Right lobe of liver (tissue), 6 donors: Measurements from ENCODE around the gene A2M. TPM values are rescaled to one million over a fixed set of nuclear protein-coding genes. Genes with fewer than 3 reads are reported as not detected.
A peak's percentile ranks its signal among the peaks of the same experiment; 100 is the strongest.

Experiments used
- ATAC-seq, 4 donors: fragments of 200-7000 bp; cut with Tn5 transposase; one replicate each; pipeline ENCODE4 v1.9.1; 2020; ENCODE audit warnings: mild to moderate bottlenecking in 4 of 4, moderate library complexity in 4 of 4
- DNase-seq, 3 donors: peaks; one replicate each; pipeline ENCODE4 v3.0.0-alpha.2; 2020
- H3K27ac ChIP-seq, 3 donors: fragments of 200-600 bp; one replicate each; pipeline ENCODE4 v1.8.0; 2022
- H3K27me3 ChIP-seq, 2 donors: fragments of 200-600 bp; one replicate each; pipeline ENCODE4 v1.8.0; 2022
- H3K36me3 ChIP-seq, 4 donors: fragments of 200-600 bp; sonication (generic) in 1 of 4; one replicate each; pipeline versions ENCODE4 v1.5.1 to v1.8.0; 2017 to 2022; ENCODE audit warnings: control low read depth in 1 of 4
- H3K4me1 ChIP-seq, 4 donors: fragments of 200-600 bp; sonication (generic) in 1 of 4; one replicate each; pipeline versions ENCODE4 v1.5.1 to v1.8.0; 2017 to 2022; ENCODE audit warnings: control low read depth in 1 of 4
- H3K4me3 ChIP-seq, 3 donors: fragments of 200-600 bp; one replicate each; pipeline ENCODE4 v1.8.0; 2022
- H3K9me3 ChIP-seq, 4 donors: fragments of 200-600 bp; sonication (generic) in 1 of 4; one replicate each; pipeline versions ENCODE4 v1.5.1 to v1.8.0; 2017 to 2022; ENCODE audit warnings: control low read depth in 1 of 4
- POLR2A ChIP-seq: fragments of 450-650 bp; IDR thresholded peaks from one replicate; pipeline ENCODE4 v1.6.1; 2017; ENCODE audit warnings: antibody characterized with exemption, mild to moderate bottlenecking
- WGBS: methylation state at CpG from one replicate; pipeline ENCODE4 v1.1.6; 2018; ENCODE audit warnings: low coverage, low lambda C conversion rate; ENCODE audit not compliant: insufficient coverage; ENCODE audit errors: missing lambda C conversion rate; 5-methylcytosine and 5-hydroxymethylcytosine counted together
- intact Hi-C, 2 donors: fragments of 100-400 bp; cut with DNase I; formaldehyde crosslinking; loops; one replicate each; pipeline versions ENCODE4 v1.11.2 to v1.14.1; 2022
- total RNA-seq, 6 experiments: library from RNA; depleted of rRNA in 2 of 6; stranded (reverse); fragments of >200 nt in 2 of 6; fragmentation: NEBNext Ultra II Directional in 3 of 6; extraction: Animal tissue kit (Norgen Biotek cat#: 25700) in 3 of 6; gene quantifications; one replicate each; pipeline versions ENCODE4 v1.1.0 to v1.2.4, GENCODE V29; 2016 to 2023
- TF ChIP-seq, protein P1 (sequence below), 4 donors: fragments of 200-600 bp in 3 of 4; fragments of 450-650 bp in 1 of 4; IDR thresholded peaks; one replicate each; pipeline versions ENCODE4 v1.5.1 to v1.8.0; 2016 to 2022; ENCODE audit warnings: antibody characterized with exemption in 4 of 4, mild to moderate bottlenecking in 2 of 4
- donor health status: DM: no; HTN: yes; CAD: no.
- donor health status: DM: no; HTN: no; CAD: no.
- donor health status: DM: no; HTN: no; CAD: no.
- donor health status: DM: no; HTN: yes; CAD: no.
- donor health status: DM: no; HTN: yes; CAD: no.

A2M gene
- total RNA-seq, 6 experiments from 2014 or later = 978 to 3,352 (median 2,507) TPM

DNA sequence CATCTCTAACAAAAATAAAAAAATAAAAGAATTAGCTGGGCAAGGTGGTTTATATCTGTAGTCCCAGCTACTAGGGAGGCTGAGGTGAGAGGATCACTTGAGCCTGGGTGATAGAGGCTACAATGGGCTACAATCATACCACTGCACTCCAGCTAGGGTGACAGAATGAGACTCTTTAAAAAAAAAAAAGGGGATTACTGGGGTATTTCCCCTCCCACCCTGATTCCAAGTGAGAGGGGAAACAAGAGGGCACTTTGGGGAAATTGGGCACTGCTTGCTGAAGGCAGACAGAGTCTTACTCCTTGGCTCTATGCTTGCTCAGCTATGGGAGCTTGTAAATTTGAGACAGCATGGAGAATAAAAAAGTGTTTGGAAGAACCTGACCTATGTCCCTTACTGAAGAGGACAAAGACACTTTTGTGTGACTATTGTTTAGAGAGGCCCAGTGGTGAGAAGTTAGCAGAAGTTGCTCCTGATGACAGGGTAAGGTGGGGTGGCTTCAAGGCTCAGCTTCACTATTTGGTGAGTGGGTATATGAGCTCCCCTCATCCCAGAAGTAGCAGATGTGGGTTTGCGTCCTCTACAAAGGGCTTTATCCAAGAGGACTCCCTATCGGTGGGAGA is 82.3 kb downstream of the A2M start:
- Histone ChIP-seq H3K27me3 (no peaks in the 10 kb centered on the region), H3K36me3 (no peaks in the 10 kb centered on the region), H3K9me3 (no peaks in the 10 kb centered on the region), H3K4me3 (no peak overlapping the region), H3K27ac (no peak overlapping the region), H3K4me1 (no peaks in the 10 kb centered on the region)
- intact Hi-C loops = no loop called here
- TF ChIP-seq, protein P1, sequence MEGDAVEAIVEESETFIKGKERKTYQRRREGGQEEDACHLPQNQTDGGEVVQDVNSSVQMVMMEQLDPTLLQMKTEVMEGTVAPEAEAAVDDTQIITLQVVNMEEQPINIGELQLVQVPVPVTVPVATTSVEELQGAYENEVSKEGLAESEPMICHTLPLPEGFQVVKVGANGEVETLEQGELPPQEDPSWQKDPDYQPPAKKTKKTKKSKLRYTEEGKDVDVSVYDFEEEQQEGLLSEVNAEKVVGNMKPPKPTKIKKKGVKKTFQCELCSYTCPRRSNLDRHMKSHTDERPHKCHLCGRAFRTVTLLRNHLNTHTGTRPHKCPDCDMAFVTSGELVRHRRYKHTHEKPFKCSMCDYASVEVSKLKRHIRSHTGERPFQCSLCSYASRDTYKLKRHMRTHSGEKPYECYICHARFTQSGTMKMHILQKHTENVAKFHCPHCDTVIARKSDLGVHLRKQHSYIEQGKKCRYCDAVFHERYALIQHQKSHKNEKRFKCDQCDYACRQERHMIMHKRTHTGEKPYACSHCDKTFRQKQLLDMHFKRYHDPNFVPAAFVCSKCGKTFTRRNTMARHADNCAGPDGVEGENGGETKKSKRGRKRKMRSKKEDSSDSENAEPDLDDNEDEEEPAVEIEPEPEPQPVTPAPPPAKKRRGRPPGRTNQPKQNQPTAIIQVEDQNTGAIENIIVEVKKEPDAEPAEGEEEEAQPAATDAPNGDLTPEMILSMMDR (IDR thresholded peaks at IDR 0.05) = no peak
- TF ChIP-seq POLR2A = no peak
- ATAC-seq (no peak), DNase-seq (no peak)
- 95% methylated on average over 2 of the region's 2 CpGs for WGBS

DNA sequence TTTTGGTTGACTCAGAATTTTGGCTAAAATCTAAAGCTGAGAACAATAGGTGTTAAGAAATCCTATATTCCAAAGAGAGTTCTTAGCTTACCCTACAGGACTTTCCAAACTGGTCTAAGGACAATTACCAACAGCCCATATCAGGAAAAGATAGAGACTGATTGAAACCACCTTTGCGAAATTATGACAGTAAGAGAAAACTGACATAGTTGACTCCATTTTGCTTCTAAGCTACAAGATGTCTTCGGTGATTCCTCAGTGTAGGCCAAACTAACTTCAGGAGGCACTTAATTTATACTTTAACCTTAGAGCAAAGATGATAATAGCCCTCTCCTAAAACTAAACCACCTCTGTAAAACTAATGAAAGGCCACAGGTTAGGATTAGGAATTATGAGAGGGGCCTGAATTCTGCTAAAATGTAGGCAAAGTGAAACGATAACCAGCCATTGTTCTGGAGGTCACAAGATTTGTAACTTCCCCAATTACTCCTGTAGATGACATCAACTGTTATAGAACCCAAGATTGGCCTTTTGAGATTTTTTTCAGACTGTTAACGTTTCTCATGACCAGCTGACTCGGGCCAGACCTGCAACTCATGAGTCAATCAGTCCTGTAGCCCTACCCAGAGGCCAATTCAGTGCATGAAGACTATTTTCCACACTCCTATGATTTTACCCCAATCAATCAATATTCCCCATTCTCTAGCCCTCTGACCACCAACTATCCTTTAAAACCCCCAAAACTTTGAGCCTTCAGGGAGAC is 83.3 kb downstream of the A2M start:
- no peaks in the 10 kb centered on the region for H3K9me3 ChIP-seq
- H3K27me3 ChIP-seq = no peaks in the 10 kb centered on the region
- no peaks in the 10 kb centered on the region for H3K36me3 ChIP-seq
- peak in 2 of 4 donors; percentile 39 to 48 for ATAC-seq
- TF ChIP-seq, protein P1 (IDR thresholded peaks at IDR 0.05) = no peak
- no peak for TF ChIP-seq POLR2A
- H3K27ac ChIP-seq = no peak overlapping the region
- H3K4me3 ChIP-seq = no peak overlapping the region
- intact Hi-C loops = no loop called here
- 55% methylated on average over 5 of the region's 5 CpGs for WGBS
- H3K4me1 ChIP-seq = no peaks in the 10 kb centered on the region
- no peak for DNase-seq

DNA sequence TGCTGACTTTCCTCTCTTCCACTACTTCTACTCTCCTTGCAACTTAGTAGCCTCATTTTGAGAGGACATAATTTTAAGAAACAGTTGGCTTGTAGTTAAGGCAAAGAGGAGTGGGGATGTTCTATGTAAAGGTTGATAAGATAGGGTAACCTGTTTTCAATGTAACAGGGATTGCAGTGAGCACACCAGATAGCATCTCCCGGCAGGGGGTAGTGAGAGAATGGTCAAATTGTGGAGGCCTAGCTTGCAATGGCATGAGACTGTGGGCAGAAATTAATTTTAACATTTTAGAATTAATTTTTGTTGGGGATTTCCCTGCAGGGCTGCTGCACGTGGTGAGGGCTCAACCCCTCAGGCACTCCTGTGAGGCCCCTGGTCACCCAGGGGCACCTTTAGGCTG is 84.9 kb downstream of the A2M start:
- no peaks in the 10 kb centered on the region for H3K36me3 ChIP-seq
- H3K27me3 ChIP-seq = no peaks in the 10 kb centered on the region
- no peaks in the 10 kb centered on the region for H3K9me3 ChIP-seq
- ATAC-seq = no peak
- DNase-seq = no peak
- H3K4me1 ChIP-seq = no peaks in the 10 kb centered on the region
- H3K27ac ChIP-seq = no peak overlapping the region
- WGBS = 80% methylated on average over 1 of the region's 2 CpGs
- TF ChIP-seq, protein P1 (IDR thresholded peaks at IDR 0.05) = no peak
- no peak for TF ChIP-seq POLR2A
- H3K4me3 ChIP-seq = no peak overlapping the region
- intact Hi-C loops = no loop called here

DNA sequence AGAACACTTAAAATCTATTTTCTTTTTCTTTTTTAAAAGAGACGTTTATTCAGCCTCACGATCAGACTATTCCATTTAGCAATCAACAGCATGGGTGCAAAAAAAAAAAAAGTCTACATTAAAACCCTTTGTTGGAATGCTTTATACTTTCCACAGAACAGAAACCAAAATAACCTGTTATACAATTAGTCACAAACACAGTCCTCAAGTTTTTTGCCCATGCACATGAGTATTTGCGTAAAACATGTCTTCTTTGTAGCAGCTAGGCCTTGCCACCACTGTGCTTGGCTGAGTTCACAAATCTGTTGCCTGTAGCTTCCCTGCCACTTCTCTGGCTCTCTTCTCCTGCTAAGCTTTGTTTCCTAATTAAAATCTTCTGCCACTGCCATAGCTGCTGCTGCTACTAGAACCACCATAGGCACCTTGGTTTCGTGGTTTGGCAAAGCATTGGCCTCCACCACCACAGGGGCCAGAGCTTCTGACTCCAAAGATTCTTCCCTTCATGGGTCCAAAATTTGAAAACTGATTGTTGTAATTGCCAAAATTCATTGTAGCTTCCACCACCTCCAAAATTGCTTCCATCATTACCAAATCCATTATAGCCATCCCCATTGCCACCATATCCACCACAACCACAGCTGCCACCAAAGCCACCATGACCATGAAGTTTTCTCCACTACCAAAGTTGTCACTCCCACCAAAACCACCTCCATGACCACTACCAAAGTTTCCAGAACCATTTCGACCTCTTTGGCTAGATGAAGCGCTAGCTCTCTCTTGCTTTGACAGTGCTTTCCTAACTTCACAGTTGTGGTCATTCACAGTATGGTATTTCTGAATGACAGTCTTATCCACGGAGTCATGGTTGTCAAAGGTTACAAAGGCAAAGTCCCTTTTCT is 88.3 kb downstream of the A2M start:
- no peaks in the 10 kb centered on the region for H3K9me3 ChIP-seq
- DNase-seq (no peak), ATAC-seq (no peak)
- no peak for TF ChIP-seq POLR2A
- TF ChIP-seq, protein P1 (IDR thresholded peaks at IDR 0.05) = no peak
- H3K27me3 ChIP-seq = no peaks in the 10 kb centered on the region
- H3K36me3 ChIP-seq = no peaks in the 10 kb centered on the region
- intact Hi-C loops = no loop called here
- H3K4me1 ChIP-seq = no peaks in the 10 kb centered on the region
- WGBS = 84% methylated on average over 7 of the region's 7 CpGs
- no peak overlapping the region for H3K4me3 ChIP-seq
- no peak overlapping the region for H3K27ac ChIP-seq
